GM12878 (cell line): ENCODE results near the gene DCTPP1. TPM values are rescaled to one million over a fixed set of nuclear protein-coding genes. Genes with fewer than 3 reads are reported as not detected.
A peak's percentile ranks its signal among the peaks of the same experiment; 100 is the strongest.

Experiments used
- ATF3 ChIP-seq: IDR thresholded peaks from 2 replicates; pipeline ENCODE4 v1.6.1; 2011; ENCODE audit warnings: low read depth, mild to moderate bottlenecking, low read length, moderate library complexity, borderline replicate concordance; ENCODE audit errors: extremely low read depth
- BMI1 ChIP-seq: fragments of 450-650 bp; IDR thresholded peaks from 2 replicates; pipeline ENCODE4 v1.6.1; 2016; ENCODE audit warnings: mild to moderate bottlenecking, moderate library complexity, borderline replicate concordance
- CBX3 ChIP-seq: fragments of 200-600 bp; sonication (generic); IDR thresholded peaks from 2 replicates; pipeline ENCODE4 v1.6.1; 2016; ENCODE audit warnings: low read depth, borderline replicate concordance
- CBX5 ChIP-seq: sonication (generic); IDR thresholded peaks from 2 replicates; pipeline ENCODE4 v1.6.1; 2016; ENCODE audit warnings: low read depth, moderate library complexity, mild to moderate bottlenecking, inconsistent platforms
- CHD4 ChIP-seq: fragments of 200-600 bp; sonication (generic); IDR thresholded peaks from 2 replicates; pipeline ENCODE4 v1.6.1; 2016; ENCODE audit warnings: mild to moderate bottlenecking
- ETV6 ChIP-seq, 2 experiments: fragments of 450-650 bp in 1 of 2; IDR thresholded peaks in 1 of 2; conservative IDR thresholded peaks in 1 of 2; 2 replicates each; pipeline ENCODE4 v1.6.1; 2014; ENCODE audit warnings: antibody characterized with exemption in 1 of 2, borderline replicate concordance in 1 of 2, low read depth in 1 of 2, mild to moderate bottlenecking in 1 of 2, moderate library complexity in 1 of 2
- FOXM1 ChIP-seq: IDR thresholded peaks from 2 replicates; pipeline ENCODE4 v1.6.1; 2012; ENCODE audit warnings: low read depth, mild to moderate bottlenecking, inconsistent platforms, low read length, moderate library complexity
- HCFC1 ChIP-seq: fragments of 150-350 bp; IDR thresholded peaks from 2 replicates; pipeline ENCODE4 v1.6.1; 2014; ENCODE audit warnings: low read length
- HDAC2 ChIP-seq: fragments of 200-600 bp; sonication (generic); IDR thresholded peaks from 2 replicates; pipeline ENCODE4 v1.6.1; 2017
- HSF1 ChIP-seq: fragments of 150-350 bp; IDR thresholded peaks from 2 replicates; pipeline ENCODE4 v1.6.1; 2014; ENCODE audit warnings: mild to moderate bottlenecking, low read depth, low read length
- IRF4 ChIP-seq: IDR thresholded peaks from 2 replicates; pipeline ENCODE4 v1.6.1; 2011; ENCODE audit warnings: low read depth, low read length
- KAT2A ChIP-seq: conservative IDR thresholded peaks from 2 replicates; pipeline ENCODE4 v1.6.1; 2011; ENCODE audit warnings: low read depth, low read length; ENCODE audit not compliant: control insufficient read depth
- MYC ChIP-seq: IDR thresholded peaks from 2 replicates; pipeline ENCODE4 v1.6.1; 2011; ENCODE audit warnings: mild to moderate bottlenecking, low read length, moderate library complexity, inconsistent platforms; ENCODE audit not compliant: insufficient read depth, insufficient replicate concordance, insufficient read length, severe bottlenecking
- PKNOX1 ChIP-seq: fragments of 450-650 bp; IDR thresholded peaks from 2 replicates; pipeline ENCODE4 v1.6.1; 2016; ENCODE audit warnings: mild to moderate bottlenecking
- PML ChIP-seq: IDR thresholded peaks from 2 replicates; pipeline ENCODE4 v1.6.1; 2012; ENCODE audit warnings: low read length, inconsistent platforms
- POLR2AphosphoS2 ChIP-seq: IDR thresholded peaks from 2 replicates; pipeline ENCODE4 v1.6.1; 2011; ENCODE audit warnings: low read depth, mild to moderate bottlenecking, low read length, improper control_type of control experiment, moderate library complexity
- SIX5 ChIP-seq: IDR thresholded peaks from 2 replicates; pipeline ENCODE4 v1.6.1; 2011; ENCODE audit warnings: mild to moderate bottlenecking, low read depth, low read length, moderate library complexity; ENCODE audit not compliant: severe bottlenecking
- STAT1 ChIP-seq: fragments of 450-650 bp; conservative IDR thresholded peaks from 2 replicates; pipeline ENCODE4 v1.6.1; 2014; ENCODE audit warnings: antibody characterized with exemption, mild to moderate bottlenecking
- SUPT20H ChIP-seq: IDR thresholded peaks from 2 replicates; pipeline ENCODE4 v1.6.1; 2011; ENCODE audit warnings: low read depth, mild to moderate bottlenecking, low read length, moderate library complexity, borderline replicate concordance; ENCODE audit not compliant: control insufficient read depth
- TARDBP ChIP-seq: IDR thresholded peaks from 2 replicates; pipeline ENCODE4 v1.6.1; 2016; ENCODE audit warnings: borderline replicate concordance
- TBL1XR1 ChIP-seq: IDR thresholded peaks from 2 replicates; pipeline ENCODE4 v1.6.1; 2012; ENCODE audit warnings: low read depth, low read length, improper control_type of control experiment
- TCF12 ChIP-seq: IDR thresholded peaks from 2 replicates; pipeline ENCODE4 v1.6.1; 2011; ENCODE audit warnings: low read depth, mild to moderate bottlenecking, low read length
- TCF7 ChIP-seq: IDR thresholded peaks from 2 replicates; pipeline ENCODE4 v1.6.1; 2014; ENCODE audit warnings: antibody characterized with exemption, borderline replicate concordance
- USF2 ChIP-seq: IDR thresholded peaks from 2 replicates; pipeline ENCODE4 v1.6.1; 2011; ENCODE audit warnings: low read depth, low read length, improper control_type of control experiment, borderline replicate concordance
- ZNF217 ChIP-seq: fragments of 450-650 bp; IDR thresholded peaks from 2 replicates; pipeline ENCODE4 v1.6.1; 2017; ENCODE audit warnings: antibody characterized with exemption, mild to moderate bottlenecking
- ZZZ3 ChIP-seq: IDR thresholded peaks from 2 replicates; pipeline ENCODE4 v1.6.1; 2011; ENCODE audit warnings: low read depth; ENCODE audit not compliant: control insufficient read depth, insufficient read length
- polyA plus RNA-seq, 11 experiments: library from polyadenylated mRNA; depleted of rRNA in 4 of 11; unstranded in 6 of 11; stranded (reverse) in 5 of 11; fragments of >200 nt; fragmentation: Nextera tagmentation in 4 of 11; fragmentation: Illumina TruSeq in 1 of 11; extraction: Ambion mirVana in 4 of 11; extraction: Trizol in 1 of 11; gene quantifications; 1 replicate in 1 of 11; 2 replicates in 10 of 11; pipeline versions ENCODE4 v1.2.1 to v1.2.3, GENCODE V29; 2011 to 2016; ENCODE audit warnings: inconsistent platforms in 2 of 11, missing spikeins in 2 of 11, low read depth in 1 of 11
- total RNA-seq, 4 experiments: library from RNA; depleted of rRNA in 3 of 4; stranded (reverse); fragments of >200 nt in 3 of 4; fragmentation: Illumina TruSeq in 1 of 4; extraction: Trizol in 1 of 4; gene quantifications; 2 replicates each; pipeline versions ENCODE4 v1.2.1 to v1.2.3, GENCODE V29; 2013 to 2021

The DCTPP1 gene
- total and polyA plus RNA-seq, 10 of the 15 experiments (the other 5 are each of a cell fraction or from before 2014, with no cell fraction given): 72.1 to 266 (median 157) TPM

GRCh38 chr16:30458561-30459394 lies 28.9 kb upstream of the DCTPP1 start (continued):
- TF ChIP-seq TBL1XR1 (peak; percentile 89; the same call in 1 of the 2 replicates), ATF3 (no peak), CHD4 (no peak), STAT1 (0 out of 2 replicates have a peak, but pooled peaks have one; percentile 27), TCF12 (peak; percentile 100), ETV6 (conservative IDR thresholded peaks at IDR 0.05 in 1 of 2, IDR thresholded peaks at IDR 0.05 in 1 of 2; ENCODE audit: borderline replicate concordance in 1 of 2, low read depth in 1 of 2) (peak in 1 of 2 experiments; percentile 91; a peak in 2 of 4 replicates), IRF4 (peak; percentile 88), CBX5 (peak; percentile 10; the same call in 1 of the 2 replicates), SUPT20H (no peak), HCFC1 (no peak), PML (peak; percentile 73; the same call in 1 of the 2 replicates), KAT2A (no peak), HDAC2 (no peak), FOXM1 (peak; percentile 100), SIX5 (peak; percentile 9), MYC (peak; percentile 82), PKNOX1 (peak; percentile 80), USF2 (no peak), ZNF217 (peak; percentile 66; the same call in 1 of the 2 replicates), HSF1 (no peak), TARDBP (peak; percentile 34; the same call in 1 of the 2 replicates), CBX3 (no peak), BMI1 (peak; percentile 83), TCF7 (no peak; the same call in 1 of the 2 replicates), ZZZ3 (no peak), POLR2AphosphoS2 (peak; percentile 67; the same call in 1 of the 2 replicates)
